ENCODE data around the gene DPH3. TPM values are rescaled to one million over a fixed set of nuclear protein-coding genes. Genes with fewer than 3 reads are reported as not detected.

Gene DPH3
- polyA plus RNA-seq, 4 donors, result 16.6 to 38.0 (median 31.4) TPM

DNA sequence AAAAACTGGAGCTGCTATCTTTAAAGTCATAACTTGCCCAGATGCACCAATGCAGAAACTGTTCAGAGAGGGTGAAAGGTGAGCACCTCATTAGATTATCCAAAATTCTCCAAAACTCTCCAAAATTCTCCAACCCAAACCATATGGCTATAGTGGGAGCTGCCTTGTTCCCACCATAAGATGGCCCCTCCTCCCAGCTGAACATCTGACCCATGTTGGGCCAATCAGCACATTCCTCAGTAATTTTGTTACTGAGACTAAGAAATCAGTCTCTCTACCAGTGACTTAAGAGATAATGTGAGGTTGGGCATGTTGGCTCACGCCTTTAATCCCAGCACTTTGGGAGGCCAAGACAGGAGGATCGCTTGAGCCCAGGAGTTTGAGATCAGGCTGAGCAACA is 32.8 kb downstream of the DPH3 start:
- Histone ChIP-seq H3K4me1 (ENCODE audit: control insufficient read depth in 3 of 3, insufficient read depth in 2 of 3, low read depth in 1 of 3, low read length in 2 of 3) (no peaks in the 10 kb centered on the region), H3K27ac (ENCODE audit: low read depth in 1 of 3, low read length in 2 of 3) (no peak overlapping the region), H3K27me3 (ENCODE audit: control insufficient read depth in 3 of 3, insufficient read depth in 3 of 3, low read length in 3 of 3) (peaks cover 0 to 2% (median 0%) of the 10 kb centered on the region in 3 donors), H3K9me3 (ENCODE audit: control insufficient read depth in 2 of 2, insufficient read depth in 1 of 2, low read depth in 1 of 2, low read length in 1 of 2) (no peaks in the 10 kb centered on the region), H3K4me3 (ENCODE audit: low read depth in 1 of 3, low read length in 3 of 3) (no peak overlapping the region), H3K36me3 (ENCODE audit: control insufficient read depth in 3 of 3, insufficient read depth in 2 of 3, low read depth in 1 of 3, low read length in 3 of 3) (no peaks in the 10 kb centered on the region)
- no peak for FAIRE-seq
- DNase-seq, result no peak
- 93 to 98% (median 97%) methylated on average over 2 of the region's 2 CpGs for WGBS, 3 donors

DNA sequence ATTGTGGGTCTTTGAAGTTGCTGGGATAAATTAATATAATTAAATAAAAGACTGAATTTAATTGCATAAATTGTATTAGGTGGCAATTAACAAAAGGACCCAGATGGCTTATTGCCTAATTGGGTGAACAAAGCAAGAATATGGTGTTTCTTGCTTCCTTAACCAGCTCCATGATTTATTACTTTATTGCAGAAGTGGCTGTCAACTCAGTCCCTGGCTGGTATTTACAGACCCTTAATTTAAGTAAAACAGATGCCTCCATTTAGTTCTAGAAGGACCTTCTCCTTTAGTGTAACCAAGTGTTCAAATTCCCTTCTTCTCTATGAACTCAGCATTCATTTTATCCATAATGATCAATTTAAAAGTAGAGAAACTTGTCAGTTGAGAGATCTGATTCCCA is 35.1 kb downstream of the DPH3 start:
- no peak for FAIRE-seq

DNA sequence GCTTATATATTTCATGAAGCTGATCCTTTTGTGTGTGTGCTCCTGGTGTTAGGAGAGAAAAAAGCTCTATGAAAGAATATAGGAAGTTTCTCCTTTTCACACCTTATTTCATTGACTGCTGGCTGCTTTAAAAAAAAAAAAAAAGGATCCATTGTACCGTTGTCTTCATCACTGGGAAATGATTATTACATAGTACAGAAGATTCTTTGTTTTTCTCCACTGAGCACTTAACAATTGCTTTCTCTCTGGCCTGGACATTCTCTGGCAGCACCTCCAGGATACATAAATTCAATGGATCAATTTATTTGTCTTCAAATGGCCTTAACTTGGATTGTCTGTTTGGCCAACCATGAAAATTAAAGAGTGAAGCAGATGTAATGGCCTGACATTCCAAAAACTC is 37.2 kb downstream of the DPH3 start:
- no peak overlapping the region for H3K27ac ChIP-seq (ENCODE audit: low read depth in 1 of 3, low read length in 2 of 3)
- peaks cover 0 to 2% (median 0%) of the 10 kb centered on the region in 3 donors for H3K27me3 ChIP-seq (ENCODE audit: control insufficient read depth in 3 of 3, insufficient read depth in 3 of 3, low read length in 3 of 3)
- H3K36me3 ChIP-seq (ENCODE audit: control insufficient read depth in 3 of 3, insufficient read depth in 2 of 3, low read depth in 1 of 3, low read length in 3 of 3), result peaks cover 0 to 2% (median 0%) of the 10 kb centered on the region in 3 donors
- no peak overlapping the region for H3K4me3 ChIP-seq (ENCODE audit: low read depth in 1 of 3, low read length in 3 of 3)
- 26 to 42% (median 27%) methylated on average over 1 of the region's 1 CpG for WGBS, 3 donors
- DNase-seq (no peak), FAIRE-seq (no peak)
- no peaks in the 10 kb centered on the region for H3K9me3 ChIP-seq (ENCODE audit: control insufficient read depth in 2 of 2, insufficient read depth in 1 of 2, low read depth in 1 of 2, low read length in 1 of 2)
- H3K4me1 ChIP-seq (ENCODE audit: control insufficient read depth in 3 of 3, insufficient read depth in 2 of 3, low read depth in 1 of 3, low read length in 2 of 3), result no peaks in the 10 kb centered on the region

More for the DNA sequence above, 35.1 kb downstream of the DPH3 start:
- no peaks in the 10 kb centered on the region for H3K9me3 ChIP-seq (ENCODE audit: control insufficient read depth in 2 of 2, insufficient read depth in 1 of 2, low read depth in 1 of 2, low read length in 1 of 2)
- no peak for DNase-seq
- H3K4me3 ChIP-seq (ENCODE audit: low read depth in 1 of 3, low read length in 3 of 3), result no peak overlapping the region
- H3K27me3 ChIP-seq (ENCODE audit: control insufficient read depth in 3 of 3, insufficient read depth in 3 of 3, low read length in 3 of 3), result peaks cover 0 to 2% (median 0%) of the 10 kb centered on the region in 3 donors
- H3K27ac ChIP-seq (ENCODE audit: low read depth in 1 of 3, low read length in 2 of 3), result no peak overlapping the region
- no peaks in the 10 kb centered on the region for H3K4me1 ChIP-seq (ENCODE audit: control insufficient read depth in 3 of 3, insufficient read depth in 2 of 3, low read depth in 1 of 3, low read length in 2 of 3)
- H3K36me3 ChIP-seq (ENCODE audit: control insufficient read depth in 3 of 3, insufficient read depth in 2 of 3, low read depth in 1 of 3, low read length in 3 of 3), result no peaks in the 10 kb centered on the region

DNA sequence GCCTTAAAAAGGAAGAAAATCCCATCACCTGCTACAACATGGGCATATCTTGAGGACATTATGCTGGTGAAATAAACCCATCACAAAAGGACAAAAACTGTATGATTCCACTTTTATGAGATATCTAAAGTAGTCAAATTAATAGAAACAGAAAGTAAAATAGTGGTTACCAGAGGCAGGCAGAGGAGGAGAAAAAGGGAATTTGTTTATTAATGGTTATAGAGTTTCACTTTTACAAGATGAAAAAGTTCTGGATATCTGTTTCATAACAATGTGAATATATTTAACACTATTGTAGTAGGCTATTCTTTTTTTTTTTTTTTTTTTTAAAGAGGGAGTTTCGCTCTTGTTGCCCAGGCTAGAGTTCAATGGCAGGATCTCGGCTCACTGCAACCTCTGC is 40.4 kb downstream of the DPH3 start:
- no peaks in the 10 kb centered on the region for H3K4me1 ChIP-seq (ENCODE audit: control insufficient read depth in 3 of 3, insufficient read depth in 2 of 3, low read depth in 1 of 3, low read length in 2 of 3)
- H3K9me3 ChIP-seq (ENCODE audit: control insufficient read depth in 2 of 2, insufficient read depth in 1 of 2, low read depth in 1 of 2, low read length in 1 of 2), result no peaks in the 10 kb centered on the region
- peaks cover 0 to 2% (median 0%) of the 10 kb centered on the region in 3 donors for H3K27me3 ChIP-seq (ENCODE audit: control insufficient read depth in 3 of 3, insufficient read depth in 3 of 3, low read length in 3 of 3)
- WGBS, 3 donors, result 87 to 100% (median 100%) methylated on average over 2 of the region's 2 CpGs
- H3K27ac ChIP-seq (ENCODE audit: low read depth in 1 of 3, low read length in 2 of 3), result no peak overlapping the region
- peaks cover 0 to 2% (median 0%) of the 10 kb centered on the region in 3 donors for H3K36me3 ChIP-seq (ENCODE audit: control insufficient read depth in 3 of 3, insufficient read depth in 2 of 3, low read depth in 1 of 3, low read length in 3 of 3)
- H3K4me3 ChIP-seq (ENCODE audit: low read depth in 1 of 3, low read length in 3 of 3), result no peak overlapping the region
- no peak for FAIRE-seq
- no peak for DNase-seq

DNA sequence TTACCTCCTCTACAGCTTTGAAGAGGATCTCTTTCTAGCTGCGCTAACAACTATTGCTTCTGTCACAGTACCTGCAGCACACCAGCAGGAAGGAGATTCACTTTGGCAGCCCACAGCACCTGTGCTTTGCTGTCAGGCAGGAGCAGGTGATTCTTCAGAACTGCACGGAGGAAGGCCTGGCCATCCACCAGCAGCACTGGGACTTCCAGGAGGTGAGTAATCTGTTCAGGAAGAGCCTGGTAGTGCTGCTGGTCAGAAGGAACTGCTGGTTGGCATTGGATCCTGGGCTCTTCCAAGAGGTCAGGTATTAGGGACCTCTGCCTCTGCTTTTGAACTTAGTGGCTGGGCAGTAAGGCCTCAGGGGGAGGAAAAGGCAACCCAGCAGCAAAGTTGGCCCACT is 42.2 kb downstream of the DPH3 start:
- Histone ChIP-seq H3K4me1 (ENCODE audit: control insufficient read depth in 3 of 3, insufficient read depth in 2 of 3, low read depth in 1 of 3, low read length in 2 of 3) (no peaks in the 10 kb centered on the region), H3K4me3 (ENCODE audit: low read depth in 1 of 3, low read length in 3 of 3) (no peak overlapping the region), H3K27ac (ENCODE audit: low read depth in 1 of 3, low read length in 2 of 3) (no peak overlapping the region), H3K9me3 (ENCODE audit: control insufficient read depth in 2 of 2, insufficient read depth in 1 of 2, low read depth in 1 of 2, low read length in 1 of 2) (no peaks in the 10 kb centered on the region), H3K36me3 (ENCODE audit: control insufficient read depth in 3 of 3, insufficient read depth in 2 of 3, low read depth in 1 of 3, low read length in 3 of 3) (peaks cover 0 to 2% (median 0%) of the 10 kb centered on the region in 3 donors), H3K27me3 (ENCODE audit: control insufficient read depth in 3 of 3, insufficient read depth in 3 of 3, low read length in 3 of 3) (no peaks in the 10 kb centered on the region)
- FAIRE-seq (no peak), DNase-seq (no peak)
- 83 to 89% (median 83%) methylated on average over 2 of the region's 2 CpGs for WGBS, 3 donors

DNA sequence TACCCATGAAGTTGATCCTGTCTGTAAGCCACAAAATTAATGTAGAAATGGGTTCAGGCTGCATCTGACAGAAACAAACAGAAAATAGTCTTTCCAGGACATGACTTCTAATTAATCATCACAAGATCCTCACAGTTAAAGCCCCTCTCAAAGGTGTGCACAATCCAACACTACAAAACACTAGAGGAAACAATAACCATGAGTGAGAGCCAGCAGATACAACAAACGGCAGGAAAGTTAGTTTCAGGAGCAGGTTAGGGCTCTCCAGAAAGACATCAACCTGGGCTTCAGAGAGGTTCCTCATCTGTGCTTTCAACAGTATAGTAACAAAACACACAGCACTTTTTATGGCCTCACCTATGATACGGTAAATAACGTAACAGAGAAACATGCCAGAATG is 42.8 kb downstream of the DPH3 start:
- H3K36me3 ChIP-seq (ENCODE audit: control insufficient read depth in 3 of 3, insufficient read depth in 2 of 3, low read depth in 1 of 3, low read length in 3 of 3), result peaks cover 0 to 2% (median 0%) of the 10 kb centered on the region in 3 donors
- DNase-seq, result no peak
- no peaks in the 10 kb centered on the region for H3K27me3 ChIP-seq (ENCODE audit: control insufficient read depth in 3 of 3, insufficient read depth in 3 of 3, low read length in 3 of 3)
- no peak for FAIRE-seq
- H3K4me1 ChIP-seq (ENCODE audit: control insufficient read depth in 3 of 3, insufficient read depth in 2 of 3, low read depth in 1 of 3, low read length in 2 of 3), result no peaks in the 10 kb centered on the region
- no peak overlapping the region for H3K4me3 ChIP-seq (ENCODE audit: low read depth in 1 of 3, low read length in 3 of 3)
- no peaks in the 10 kb centered on the region for H3K9me3 ChIP-seq (ENCODE audit: control insufficient read depth in 2 of 2, insufficient read depth in 1 of 2, low read depth in 1 of 2, low read length in 1 of 2)
- H3K27ac ChIP-seq (ENCODE audit: low read depth in 1 of 3, low read length in 2 of 3), result no peak overlapping the region
- 68 to 83% (median 79%) methylated on average over 3 of the region's 3 CpGs for WGBS, 3 donors

DNA sequence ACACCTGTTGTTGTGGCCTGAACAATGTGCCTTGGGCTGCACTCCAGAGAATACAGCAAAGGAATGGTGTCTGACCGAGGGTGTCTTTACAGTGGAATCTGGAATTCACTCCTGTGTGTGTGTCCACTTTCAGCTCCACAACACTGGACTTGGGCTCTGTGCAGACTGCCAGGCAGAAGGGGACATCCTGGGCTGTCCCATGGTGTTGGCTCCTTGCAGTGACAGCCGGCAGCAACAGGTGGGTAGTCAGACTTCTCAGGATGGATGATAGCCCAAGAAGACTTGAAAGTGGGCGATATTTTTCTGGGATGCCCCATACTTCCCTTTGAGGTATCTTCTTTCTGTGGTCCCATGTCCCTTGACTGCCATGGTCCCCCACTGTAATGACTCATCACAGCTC is 45.0 kb downstream of the DPH3 start:
- peaks cover 0 to 6% of the 10 kb centered on the region in 2 donors for H3K9me3 ChIP-seq (ENCODE audit: control insufficient read depth in 2 of 2, insufficient read depth in 1 of 2, low read depth in 1 of 2, low read length in 1 of 2)
- no peak for DNase-seq
- no peaks in the 10 kb centered on the region for H3K4me1 ChIP-seq (ENCODE audit: control insufficient read depth in 3 of 3, insufficient read depth in 2 of 3, low read depth in 1 of 3, low read length in 2 of 3)
- no peaks in the 10 kb centered on the region for H3K27me3 ChIP-seq (ENCODE audit: control insufficient read depth in 3 of 3, insufficient read depth in 3 of 3, low read length in 3 of 3)
- no peak for FAIRE-seq
- H3K36me3 ChIP-seq (ENCODE audit: control insufficient read depth in 3 of 3, insufficient read depth in 2 of 3, low read depth in 1 of 3, low read length in 3 of 3), result peaks cover 0 to 2% (median 0%) of the 10 kb centered on the region in 3 donors
- no peak overlapping the region for H3K4me3 ChIP-seq (ENCODE audit: low read depth in 1 of 3, low read length in 3 of 3)
- 90 to 95% (median 95%) methylated on average over 3 of the region's 3 CpGs for WGBS, 3 donors
- no peak overlapping the region for H3K27ac ChIP-seq (ENCODE audit: low read depth in 1 of 3, low read length in 2 of 3)

- no peak overlapping the region for H3K27ac ChIP-seq (ENCODE audit: low read depth in 1 of 3, low read length in 2 of 3)
- H3K4me1 ChIP-seq (ENCODE audit: control insufficient read depth in 3 of 3, insufficient read depth in 2 of 3, low read depth in 1 of 3, low read length in 2 of 3), result no peaks in the 10 kb centered on the region
- DNase-seq (no peak), FAIRE-seq (no peak)
- H3K27me3 ChIP-seq (ENCODE audit: control insufficient read depth in 3 of 3, insufficient read depth in 3 of 3, low read length in 3 of 3), result no peaks in the 10 kb centered on the region
- no peaks in the 10 kb centered on the region for H3K36me3 ChIP-seq (ENCODE audit: control insufficient read depth in 3 of 3, insufficient read depth in 2 of 3, low read depth in 1 of 3, low read length in 3 of 3)
- peaks cover 0 to 6% of the 10 kb centered on the region in 2 donors for H3K9me3 ChIP-seq (ENCODE audit: control insufficient read depth in 2 of 2, insufficient read depth in 1 of 2, low read depth in 1 of 2, low read length in 1 of 2)
- no peak overlapping the region for H3K4me3 ChIP-seq (ENCODE audit: low read depth in 1 of 3, low read length in 3 of 3)
- 75 to 87% (median 78%) methylated on average over 17 of the region's 17 CpGs for WGBS, 3 donors
Observed at GRCh38 chr3:16216373-16216935, 48.3 kb downstream of the DPH3 start.

DNA sequence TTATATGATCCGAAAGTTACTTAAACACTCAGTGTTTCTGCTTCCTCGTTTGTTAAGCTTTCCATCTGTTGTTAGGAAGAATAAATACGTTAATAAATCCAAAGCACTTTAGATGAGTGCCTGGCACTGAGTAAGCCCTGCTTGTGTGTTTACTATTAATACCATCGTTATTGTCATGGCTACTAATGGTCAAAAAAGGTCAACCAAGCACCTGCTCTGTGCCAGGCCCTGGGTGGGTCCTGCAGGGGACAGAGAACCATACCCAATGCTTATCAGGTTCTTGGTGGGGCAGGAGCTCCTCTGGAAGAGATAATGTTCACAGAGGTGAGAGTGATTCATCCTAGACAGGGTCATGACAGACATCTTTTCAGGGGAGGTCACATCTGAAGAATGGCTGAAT is 50.4 kb downstream of the DPH3 start:
- Histone ChIP-seq H3K36me3 (ENCODE audit: control insufficient read depth in 3 of 3, insufficient read depth in 2 of 3, low read depth in 1 of 3, low read length in 3 of 3) (no peaks in the 10 kb centered on the region), H3K27me3 (ENCODE audit: control insufficient read depth in 3 of 3, insufficient read depth in 3 of 3, low read length in 3 of 3) (no peaks in the 10 kb centered on the region), H3K4me3 (ENCODE audit: low read depth in 1 of 3, low read length in 3 of 3) (no peak overlapping the region), H3K27ac (ENCODE audit: low read depth in 1 of 3, low read length in 2 of 3) (no peak overlapping the region), H3K9me3 (ENCODE audit: control insufficient read depth in 2 of 2, insufficient read depth in 1 of 2, low read depth in 1 of 2, low read length in 1 of 2) (peaks cover 0 to 6% of the 10 kb centered on the region in 2 donors), H3K4me1 (ENCODE audit: control insufficient read depth in 3 of 3, insufficient read depth in 2 of 3, low read depth in 1 of 3, low read length in 2 of 3) (no peaks in the 10 kb centered on the region)
- no peak for FAIRE-seq
- 63 to 75% (median 66%) methylated on average over 4 of the region's 4 CpGs for WGBS, 3 donors
- no peak for DNase-seq

Measured in small intestine (tissue), 7 donors.